WTC11 (cell line): Measurements from ENCODE around the gene POLR2L. TPM values are rescaled to one million over a fixed set of nuclear protein-coding genes. Genes with fewer than 3 reads are reported as not detected.

ENCODE experiments used
- CBFB ChIP-seq: sonication (generic); formaldehyde crosslinking; IDR thresholded peaks from 2 replicates; pipeline ENCODE4 v1.8.1; 2022; ENCODE audit warnings: mild to moderate bottlenecking, low read depth, missing genetic modification reagents
- EMX1 ChIP-seq: fragments of 250-450 bp; sonication (Bioruptor Pico); IDR thresholded peaks from 2 replicates; pipeline ENCODE4 v1.8.0; 2021; ENCODE audit warnings: mild to moderate bottlenecking
- JAZF1 ChIP-seq: fragments of 250-450 bp; sonication (Bioruptor Pico); IDR thresholded peaks from 2 replicates; pipeline ENCODE4 v1.9.0; 2021; ENCODE audit warnings: moderate library complexity, mild to moderate bottlenecking, inconsistent platforms
- KAT7 ChIP-seq: sonication (generic); formaldehyde crosslinking; IDR thresholded peaks from 2 replicates; pipeline ENCODE4 v1.8.1; 2023; ENCODE audit warnings: missing genetic modification reagents, mild to moderate bottlenecking, borderline replicate concordance
- MXD4 ChIP-seq: fragments of 250-450 bp; sonication (Bioruptor Pico); IDR thresholded peaks from 2 replicates; pipeline ENCODE4 v1.8.0; 2021; ENCODE audit warnings: mild to moderate bottlenecking, moderate library complexity, borderline replicate concordance
- NR3C1 ChIP-seq: sonication (generic); formaldehyde crosslinking; conservative IDR thresholded peaks from 2 replicates; pipeline ENCODE4 v1.8.1; 2023; ENCODE audit warnings: low read depth, mild to moderate bottlenecking, missing genetic modification reagents
- ZNF138 ChIP-seq: sonication (generic); formaldehyde crosslinking; conservative IDR thresholded peaks from 2 replicates; pipeline ENCODE4 v1.8.1; 2022; ENCODE audit warnings: mild to moderate bottlenecking, moderate library complexity, missing genetic modification reagents
- ZNF416 ChIP-seq: fragments of 250-450 bp; sonication (Bioruptor Pico); IDR thresholded peaks from 2 replicates; pipeline ENCODE4 v1.9.0; 2021; ENCODE audit warnings: mild to moderate bottlenecking, inconsistent platforms
- total RNA-seq: library from RNA; stranded (reverse); gene quantifications from 3 replicates; pipeline ENCODE4 v1.2.3, GENCODE V29; 2021
- TF ChIP-seq, protein P1 (sequence below): sonication (generic); formaldehyde crosslinking; IDR thresholded peaks from 2 replicates; pipeline ENCODE4 v1.8.1; 2022; ENCODE audit warnings: missing genetic modification reagents, borderline replicate concordance
- TF ChIP-seq, protein P2 (sequence below): fragments of 250-450 bp; sonication (Bioruptor Pico); IDR thresholded peaks from 2 replicates; pipeline ENCODE4 v2.1.2; 2022; ENCODE audit warnings: mild to moderate bottlenecking, moderate library complexity
- TF ChIP-seq, protein P3 (sequence below): sonication (generic); formaldehyde crosslinking; IDR thresholded peaks from 2 replicates; pipeline ENCODE4 v1.8.1; 2023; ENCODE audit warnings: mild to moderate bottlenecking, missing genetic modification reagents, borderline replicate concordance
- TF ChIP-seq, protein P4 (sequence below): sonication (generic); formaldehyde crosslinking; IDR thresholded peaks from 2 replicates; pipeline ENCODE4 v1.8.1; 2023; ENCODE audit warnings: mild to moderate bottlenecking, missing genetic modification reagents
- TF ChIP-seq, protein P5 (sequence below): fragments of 250-450 bp; sonication (Bioruptor Pico); IDR thresholded peaks from 2 replicates; pipeline ENCODE4 v1.9.0; 2021; ENCODE audit warnings: mild to moderate bottlenecking, borderline replicate concordance
- TF ChIP-seq, protein P6 (sequence below): sonication (generic); formaldehyde crosslinking; IDR thresholded peaks from 2 replicates; pipeline ENCODE4 v1.8.0; 2022; ENCODE audit warnings: mild to moderate bottlenecking, missing genetic modification reagents
- TF ChIP-seq, protein P7 (sequence below): fragments of 250-450 bp; sonication (Bioruptor Pico); conservative IDR thresholded peaks from 2 replicates; pipeline ENCODE4 v1.9.0; 2021; ENCODE audit warnings: mild to moderate bottlenecking
- TF ChIP-seq, protein P8 (sequence below): fragments of 200-600 bp; IDR thresholded peaks from 2 replicates; pipeline ENCODE4 v1.8.0; 2022; ENCODE audit warnings: antibody characterized with exemption
- TF ChIP-seq, protein P9 (sequence below): fragments of 250-450 bp; sonication (Bioruptor Pico); IDR thresholded peaks from 2 replicates; pipeline ENCODE4 v1.9.0; 2021; ENCODE audit warnings: mild to moderate bottlenecking
- TF ChIP-seq, protein P10 (sequence below): fragments of 250-450 bp; sonication (Bioruptor Pico); IDR thresholded peaks from 2 replicates; pipeline ENCODE4 v1.8.0; 2021; ENCODE audit warnings: mild to moderate bottlenecking

The POLR2L gene
- total RNA-seq, 1 experiment from 2014 or later: 152 TPM

DNA sequence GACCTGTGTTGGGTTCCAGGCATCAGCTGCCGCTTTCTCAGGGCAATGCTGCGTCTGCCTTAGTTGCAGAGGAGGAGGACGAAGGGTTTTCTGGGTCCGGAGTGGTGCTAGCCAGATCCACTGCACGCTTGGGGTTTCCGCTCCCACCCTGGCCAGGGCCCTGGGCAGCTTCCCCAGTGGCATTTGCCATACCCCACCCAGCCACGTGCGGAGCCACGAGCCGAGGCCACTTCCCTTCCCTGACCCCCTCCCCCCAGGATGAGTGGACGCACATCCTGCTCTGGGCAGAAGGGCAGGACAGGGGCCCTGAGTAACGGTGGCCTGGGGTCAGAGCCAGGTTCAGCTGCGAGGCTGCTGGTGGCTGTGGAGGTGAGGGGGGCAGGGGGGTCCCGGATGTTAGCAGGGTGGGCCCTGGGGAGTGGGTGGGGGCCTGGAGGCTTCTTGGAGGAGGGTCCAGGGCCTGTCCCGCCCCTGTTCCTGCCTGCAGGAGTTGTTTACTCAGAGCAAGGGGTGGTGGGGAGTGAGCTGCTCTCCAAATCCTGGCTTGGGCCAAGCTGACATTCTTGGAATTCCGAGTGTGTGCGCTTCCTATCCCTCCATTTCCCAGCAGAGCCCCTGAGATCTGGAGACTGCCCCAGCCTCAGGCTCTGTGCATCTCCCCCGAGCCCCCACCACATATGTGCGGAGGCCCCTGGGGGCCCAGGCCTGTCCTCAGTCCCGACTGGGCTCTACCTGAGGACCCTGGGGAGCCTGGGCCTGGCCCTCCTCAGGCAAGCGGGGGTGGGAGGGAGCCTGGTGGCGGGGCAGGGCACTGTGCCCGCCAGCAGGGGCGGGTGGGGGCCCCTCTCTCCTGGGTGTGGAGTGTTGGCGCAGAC, 1.7 kb upstream of the POLR2L start (continued):
- no peak for TF ChIP-seq JAZF1
- no peak; the same call in 1 of the 2 replicates for TF ChIP-seq ZNF138 (CRISPR knock-in tag)
- no peak for TF ChIP-seq KAT7
- TF ChIP-seq NR3C1 (CRISPR knock-in tag): no peak
- no peak for TF ChIP-seq MXD4
- no peak for TF ChIP-seq EMX1 (CRISPR knock-in tag)
- TF ChIP-seq, protein P1, sequence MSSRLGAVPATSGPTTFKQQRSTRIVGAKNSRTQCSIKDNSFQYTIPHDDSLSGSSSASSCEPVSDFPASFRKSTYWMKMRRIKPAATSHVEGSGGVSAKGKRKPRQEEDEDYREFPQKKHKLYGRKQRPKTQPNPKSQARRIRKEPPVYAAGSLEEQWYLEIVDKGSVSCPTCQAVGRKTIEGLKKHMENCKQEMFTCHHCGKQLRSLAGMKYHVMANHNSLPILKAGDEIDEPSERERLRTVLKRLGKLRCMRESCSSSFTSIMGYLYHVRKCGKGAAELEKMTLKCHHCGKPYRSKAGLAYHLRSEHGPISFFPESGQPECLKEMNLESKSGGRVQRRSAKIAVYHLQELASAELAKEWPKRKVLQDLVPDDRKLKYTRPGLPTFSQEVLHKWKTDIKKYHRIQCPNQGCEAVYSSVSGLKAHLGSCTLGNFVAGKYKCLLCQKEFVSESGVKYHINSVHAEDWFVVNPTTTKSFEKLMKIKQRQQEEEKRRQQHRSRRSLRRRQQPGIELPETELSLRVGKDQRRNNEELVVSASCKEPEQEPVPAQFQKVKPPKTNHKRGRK: no peak
- TF ChIP-seq, protein P2, sequence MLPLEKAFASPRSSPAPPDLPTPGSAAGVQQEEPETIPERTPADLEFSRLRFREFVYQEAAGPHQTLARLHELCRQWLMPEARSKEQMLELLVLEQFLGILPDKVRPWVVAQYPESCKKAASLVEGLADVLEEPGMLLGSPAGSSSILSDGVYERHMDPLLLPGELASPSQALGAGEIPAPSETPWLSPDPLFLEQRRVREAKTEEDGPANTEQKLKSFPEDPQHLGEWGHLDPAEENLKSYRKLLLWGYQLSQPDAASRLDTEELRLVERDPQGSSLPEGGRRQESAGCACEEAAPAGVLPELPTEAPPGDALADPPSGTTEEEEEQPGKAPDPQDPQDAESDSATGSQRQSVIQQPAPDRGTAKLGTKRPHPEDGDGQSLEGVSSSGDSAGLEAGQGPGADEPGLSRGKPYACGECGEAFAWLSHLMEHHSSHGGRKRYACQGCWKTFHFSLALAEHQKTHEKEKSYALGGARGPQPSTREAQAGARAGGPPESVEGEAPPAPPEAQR (CRISPR knock-in tag): no peak
- no peak for TF ChIP-seq CBFB
- TF ChIP-seq, protein P3, sequence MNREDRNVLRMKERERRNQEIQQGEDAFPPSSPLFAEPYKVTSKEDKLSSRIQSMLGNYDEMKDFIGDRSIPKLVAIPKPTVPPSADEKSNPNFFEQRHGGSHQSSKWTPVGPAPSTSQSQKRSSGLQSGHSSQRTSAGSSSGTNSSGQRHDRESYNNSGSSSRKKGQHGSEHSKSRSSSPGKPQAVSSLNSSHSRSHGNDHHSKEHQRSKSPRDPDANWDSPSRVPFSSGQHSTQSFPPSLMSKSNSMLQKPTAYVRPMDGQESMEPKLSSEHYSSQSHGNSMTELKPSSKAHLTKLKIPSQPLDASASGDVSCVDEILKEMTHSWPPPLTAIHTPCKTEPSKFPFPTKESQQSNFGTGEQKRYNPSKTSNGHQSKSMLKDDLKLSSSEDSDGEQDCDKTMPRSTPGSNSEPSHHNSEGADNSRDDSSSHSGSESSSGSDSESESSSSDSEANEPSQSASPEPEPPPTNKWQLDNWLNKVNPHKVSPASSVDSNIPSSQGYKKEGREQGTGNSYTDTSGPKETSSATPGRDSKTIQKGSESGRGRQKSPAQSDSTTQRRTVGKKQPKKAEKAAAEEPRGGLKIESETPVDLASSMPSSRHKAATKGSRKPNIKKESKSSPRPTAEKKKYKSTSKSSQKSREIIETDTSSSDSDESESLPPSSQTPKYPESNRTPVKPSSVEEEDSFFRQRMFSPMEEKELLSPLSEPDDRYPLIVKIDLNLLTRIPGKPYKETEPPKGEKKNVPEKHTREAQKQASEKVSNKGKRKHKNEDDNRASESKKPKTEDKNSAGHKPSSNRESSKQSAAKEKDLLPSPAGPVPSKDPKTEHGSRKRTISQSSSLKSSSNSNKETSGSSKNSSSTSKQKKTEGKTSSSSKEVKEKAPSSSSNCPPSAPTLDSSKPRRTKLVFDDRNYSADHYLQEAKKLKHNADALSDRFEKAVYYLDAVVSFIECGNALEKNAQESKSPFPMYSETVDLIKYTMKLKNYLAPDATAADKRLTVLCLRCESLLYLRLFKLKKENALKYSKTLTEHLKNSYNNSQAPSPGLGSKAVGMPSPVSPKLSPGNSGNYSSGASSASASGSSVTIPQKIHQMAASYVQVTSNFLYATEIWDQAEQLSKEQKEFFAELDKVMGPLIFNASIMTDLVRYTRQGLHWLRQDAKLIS: no peak
- TF ChIP-seq, protein P4, sequence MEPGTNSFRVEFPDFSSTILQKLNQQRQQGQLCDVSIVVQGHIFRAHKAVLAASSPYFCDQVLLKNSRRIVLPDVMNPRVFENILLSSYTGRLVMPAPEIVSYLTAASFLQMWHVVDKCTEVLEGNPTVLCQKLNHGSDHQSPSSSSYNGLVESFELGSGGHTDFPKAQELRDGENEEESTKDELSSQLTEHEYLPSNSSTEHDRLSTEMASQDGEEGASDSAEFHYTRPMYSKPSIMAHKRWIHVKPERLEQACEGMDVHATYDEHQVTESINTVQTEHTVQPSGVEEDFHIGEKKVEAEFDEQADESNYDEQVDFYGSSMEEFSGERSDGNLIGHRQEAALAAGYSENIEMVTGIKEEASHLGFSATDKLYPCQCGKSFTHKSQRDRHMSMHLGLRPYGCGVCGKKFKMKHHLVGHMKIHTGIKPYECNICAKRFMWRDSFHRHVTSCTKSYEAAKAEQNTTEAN (CRISPR knock-in tag): no peak
- TF ChIP-seq, protein P5, sequence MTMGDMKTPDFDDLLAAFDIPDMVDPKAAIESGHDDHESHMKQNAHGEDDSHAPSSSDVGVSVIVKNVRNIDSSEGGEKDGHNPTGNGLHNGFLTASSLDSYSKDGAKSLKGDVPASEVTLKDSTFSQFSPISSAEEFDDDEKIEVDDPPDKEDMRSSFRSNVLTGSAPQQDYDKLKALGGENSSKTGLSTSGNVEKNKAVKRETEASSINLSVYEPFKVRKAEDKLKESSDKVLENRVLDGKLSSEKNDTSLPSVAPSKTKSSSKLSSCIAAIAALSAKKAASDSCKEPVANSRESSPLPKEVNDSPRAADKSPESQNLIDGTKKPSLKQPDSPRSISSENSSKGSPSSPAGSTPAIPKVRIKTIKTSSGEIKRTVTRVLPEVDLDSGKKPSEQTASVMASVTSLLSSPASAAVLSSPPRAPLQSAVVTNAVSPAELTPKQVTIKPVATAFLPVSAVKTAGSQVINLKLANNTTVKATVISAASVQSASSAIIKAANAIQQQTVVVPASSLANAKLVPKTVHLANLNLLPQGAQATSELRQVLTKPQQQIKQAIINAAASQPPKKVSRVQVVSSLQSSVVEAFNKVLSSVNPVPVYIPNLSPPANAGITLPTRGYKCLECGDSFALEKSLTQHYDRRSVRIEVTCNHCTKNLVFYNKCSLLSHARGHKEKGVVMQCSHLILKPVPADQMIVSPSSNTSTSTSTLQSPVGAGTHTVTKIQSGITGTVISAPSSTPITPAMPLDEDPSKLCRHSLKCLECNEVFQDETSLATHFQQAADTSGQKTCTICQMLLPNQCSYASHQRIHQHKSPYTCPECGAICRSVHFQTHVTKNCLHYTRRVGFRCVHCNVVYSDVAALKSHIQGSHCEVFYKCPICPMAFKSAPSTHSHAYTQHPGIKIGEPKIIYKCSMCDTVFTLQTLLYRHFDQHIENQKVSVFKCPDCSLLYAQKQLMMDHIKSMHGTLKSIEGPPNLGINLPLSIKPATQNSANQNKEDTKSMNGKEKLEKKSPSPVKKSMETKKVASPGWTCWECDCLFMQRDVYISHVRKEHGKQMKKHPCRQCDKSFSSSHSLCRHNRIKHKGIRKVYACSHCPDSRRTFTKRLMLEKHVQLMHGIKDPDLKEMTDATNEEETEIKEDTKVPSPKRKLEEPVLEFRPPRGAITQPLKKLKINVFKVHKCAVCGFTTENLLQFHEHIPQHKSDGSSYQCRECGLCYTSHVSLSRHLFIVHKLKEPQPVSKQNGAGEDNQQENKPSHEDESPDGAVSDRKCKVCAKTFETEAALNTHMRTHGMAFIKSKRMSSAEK (CRISPR knock-in tag): no peak
- TF ChIP-seq, protein P6, sequence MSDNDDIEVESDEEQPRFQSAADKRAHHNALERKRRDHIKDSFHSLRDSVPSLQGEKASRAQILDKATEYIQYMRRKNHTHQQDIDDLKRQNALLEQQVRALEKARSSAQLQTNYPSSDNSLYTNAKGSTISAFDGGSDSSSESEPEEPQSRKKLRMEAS (CRISPR knock-in tag): peak; percentile 87
- no peak for TF ChIP-seq ZNF416 (CRISPR knock-in tag)
- TF ChIP-seq, protein P7, sequence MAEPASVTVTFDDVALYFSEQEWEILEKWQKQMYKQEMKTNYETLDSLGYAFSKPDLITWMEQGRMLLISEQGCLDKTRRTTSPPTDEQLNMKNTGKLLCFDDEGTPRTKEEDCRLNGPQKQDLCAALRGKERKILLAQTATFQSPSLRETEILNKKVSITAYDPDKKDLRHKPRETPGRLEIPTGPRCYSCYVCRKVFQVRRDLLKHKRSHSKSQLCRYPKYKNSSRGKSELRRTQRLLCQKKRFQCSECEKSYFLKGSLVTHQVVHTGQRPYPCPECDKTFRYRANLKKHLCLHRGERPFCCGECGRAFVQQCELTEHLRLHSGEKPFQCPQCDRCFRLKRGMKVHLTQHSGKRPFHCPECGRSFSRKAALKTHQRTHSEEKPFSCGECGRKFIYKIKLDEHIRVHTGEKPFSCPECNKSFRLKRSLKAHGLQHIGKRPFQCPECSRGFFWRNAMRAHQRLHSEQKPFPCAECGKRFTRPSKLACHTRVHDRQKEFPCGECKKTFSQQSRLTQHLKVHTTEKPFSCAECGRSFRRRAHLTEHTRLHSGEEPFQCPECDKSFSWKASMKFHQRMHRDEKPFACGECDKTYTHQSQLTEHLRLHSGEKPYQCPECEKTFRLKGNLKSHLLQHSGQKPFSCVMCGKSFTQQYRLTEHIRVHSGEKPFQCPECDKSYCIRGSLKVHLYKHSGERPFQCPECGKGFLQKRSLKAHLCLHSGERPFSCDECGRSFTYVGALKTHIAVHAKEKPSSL: no peak
- TF ChIP-seq, protein P8, sequence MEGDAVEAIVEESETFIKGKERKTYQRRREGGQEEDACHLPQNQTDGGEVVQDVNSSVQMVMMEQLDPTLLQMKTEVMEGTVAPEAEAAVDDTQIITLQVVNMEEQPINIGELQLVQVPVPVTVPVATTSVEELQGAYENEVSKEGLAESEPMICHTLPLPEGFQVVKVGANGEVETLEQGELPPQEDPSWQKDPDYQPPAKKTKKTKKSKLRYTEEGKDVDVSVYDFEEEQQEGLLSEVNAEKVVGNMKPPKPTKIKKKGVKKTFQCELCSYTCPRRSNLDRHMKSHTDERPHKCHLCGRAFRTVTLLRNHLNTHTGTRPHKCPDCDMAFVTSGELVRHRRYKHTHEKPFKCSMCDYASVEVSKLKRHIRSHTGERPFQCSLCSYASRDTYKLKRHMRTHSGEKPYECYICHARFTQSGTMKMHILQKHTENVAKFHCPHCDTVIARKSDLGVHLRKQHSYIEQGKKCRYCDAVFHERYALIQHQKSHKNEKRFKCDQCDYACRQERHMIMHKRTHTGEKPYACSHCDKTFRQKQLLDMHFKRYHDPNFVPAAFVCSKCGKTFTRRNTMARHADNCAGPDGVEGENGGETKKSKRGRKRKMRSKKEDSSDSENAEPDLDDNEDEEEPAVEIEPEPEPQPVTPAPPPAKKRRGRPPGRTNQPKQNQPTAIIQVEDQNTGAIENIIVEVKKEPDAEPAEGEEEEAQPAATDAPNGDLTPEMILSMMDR: no peak
- TF ChIP-seq, protein P9, sequence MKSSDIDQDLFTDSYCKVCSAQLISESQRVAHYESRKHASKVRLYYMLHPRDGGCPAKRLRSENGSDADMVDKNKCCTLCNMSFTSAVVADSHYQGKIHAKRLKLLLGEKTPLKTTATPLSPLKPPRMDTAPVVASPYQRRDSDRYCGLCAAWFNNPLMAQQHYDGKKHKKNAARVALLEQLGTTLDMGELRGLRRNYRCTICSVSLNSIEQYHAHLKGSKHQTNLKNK (CRISPR knock-in tag): no peak
- TF ChIP-seq, protein P10, sequence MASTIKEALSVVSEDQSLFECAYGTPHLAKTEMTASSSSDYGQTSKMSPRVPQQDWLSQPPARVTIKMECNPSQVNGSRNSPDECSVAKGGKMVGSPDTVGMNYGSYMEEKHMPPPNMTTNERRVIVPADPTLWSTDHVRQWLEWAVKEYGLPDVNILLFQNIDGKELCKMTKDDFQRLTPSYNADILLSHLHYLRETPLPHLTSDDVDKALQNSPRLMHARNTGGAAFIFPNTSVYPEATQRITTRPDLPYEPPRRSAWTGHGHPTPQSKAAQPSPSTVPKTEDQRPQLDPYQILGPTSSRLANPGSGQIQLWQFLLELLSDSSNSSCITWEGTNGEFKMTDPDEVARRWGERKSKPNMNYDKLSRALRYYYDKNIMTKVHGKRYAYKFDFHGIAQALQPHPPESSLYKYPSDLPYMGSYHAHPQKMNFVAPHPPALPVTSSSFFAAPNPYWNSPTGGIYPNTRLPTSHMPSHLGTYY: no peak
